Femur (tissue), 1 donor: Measurements from ENCODE around the gene CDHR2.

ENCODE experiments used
- DNase-seq: peaks from one replicate; pipeline ENCODE4 v3.0.0-alpha.2; 2017

CDHR2 gene

DNA sequence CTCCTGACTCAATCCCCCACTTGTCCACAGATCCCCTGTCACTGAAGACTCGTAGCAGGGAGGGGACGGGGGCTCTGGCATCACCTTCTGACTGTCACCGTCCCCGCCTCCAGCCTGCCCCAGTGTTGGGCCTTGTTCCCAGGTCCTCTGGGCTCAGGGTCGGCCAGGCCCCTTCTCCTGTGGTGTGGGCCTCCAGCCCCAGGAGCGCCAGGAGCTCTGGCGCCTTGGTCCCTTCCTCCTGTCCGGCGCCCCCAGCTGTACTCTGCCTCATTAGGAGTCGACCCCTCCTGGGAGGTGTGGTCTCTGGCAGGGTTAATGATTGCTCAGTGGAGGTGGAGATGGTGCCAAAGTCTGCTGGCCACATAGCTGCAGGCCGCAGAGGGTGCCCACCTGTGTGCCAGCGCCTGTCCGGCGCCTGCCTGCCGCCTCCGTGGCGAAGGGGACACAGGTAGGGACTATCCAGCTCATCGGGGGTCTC is at the start of gene CDHR2:
Gene CDHR2 (plus strand): TSS at position 376 of the 478 bp plus-strand sequence. CDS start 16,011 bp downstream, outside the sequence.
- no peak for DNase-seq

GRCh38 chr5:176500511-176500910 is 48.6 kb upstream of the CDHR2 start:
- no peak for DNase-seq

GRCh38 chr5:176501333-176501732 is 47.8 kb upstream of the CDHR2 start:
- DNase-seq: no peak

DNA sequence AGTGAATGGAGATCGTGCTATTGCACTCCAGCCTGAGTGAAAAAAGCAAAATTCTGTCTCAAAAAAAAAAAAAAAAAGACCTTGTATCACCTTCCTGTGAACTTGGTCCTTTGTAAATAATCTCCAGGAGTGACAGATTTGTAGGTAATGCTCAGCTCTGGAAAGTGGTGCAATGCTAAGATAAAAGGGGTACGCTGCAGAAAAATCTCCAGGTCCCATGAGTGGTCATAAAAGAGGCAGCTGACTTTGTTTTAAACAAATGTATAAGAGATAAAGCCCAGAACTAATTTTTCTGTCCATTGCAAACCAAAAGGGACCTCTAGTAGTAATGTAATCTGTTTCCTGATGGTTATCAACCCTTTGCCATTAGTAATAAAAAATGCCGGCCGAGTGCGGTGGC is 45.6 kb upstream of the CDHR2 start:
- no peak for DNase-seq

DNA sequence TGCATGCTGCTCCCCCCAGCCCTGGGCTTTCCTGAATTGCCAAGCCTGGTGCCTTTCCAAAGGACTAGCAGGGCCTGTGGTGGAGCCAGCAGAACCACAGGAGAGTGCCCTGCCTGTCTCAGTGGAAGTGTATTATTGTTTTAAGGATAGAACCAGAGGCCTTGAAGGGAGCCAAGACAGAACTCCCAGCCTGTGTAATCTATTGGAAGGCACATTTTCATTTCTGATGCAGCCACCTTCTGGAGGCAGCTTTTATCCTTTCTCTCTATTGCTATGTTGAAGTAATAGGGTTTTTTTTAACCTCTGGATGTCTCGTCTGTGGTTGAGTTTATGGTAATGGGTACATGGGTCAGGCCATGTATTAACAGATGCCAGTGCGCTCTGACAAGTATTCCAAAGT is 41.2 kb upstream of the CDHR2 start:
- no peak for DNase-seq

DNA sequence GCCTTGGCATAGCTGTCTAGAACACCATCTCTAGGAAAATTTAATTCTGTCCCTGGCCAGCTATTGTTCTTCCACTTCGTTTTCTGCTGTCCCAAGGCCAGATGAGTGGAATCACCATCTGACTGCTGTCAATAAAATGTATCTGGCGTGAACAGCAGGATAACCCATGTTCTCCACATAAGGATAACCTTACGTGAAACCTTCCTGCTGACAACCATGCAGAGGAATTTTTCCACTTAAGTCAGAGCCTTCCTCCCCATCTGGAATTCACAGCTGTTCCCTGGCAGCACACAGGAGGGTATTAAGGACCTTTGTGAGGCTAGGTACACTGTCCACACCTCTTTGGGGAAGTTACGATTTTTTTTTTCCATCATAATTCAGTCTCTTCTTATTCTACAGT is 40.5 kb upstream of the CDHR2 start:
- DNase-seq: no peak

- DNase-seq: no peak
Observed at GRCh38 chr5:176513788-176514187, 35.4 kb upstream of the CDHR2 start.

GRCh38 chr5:176514244-176514950 is 34.7 kb upstream of the CDHR2 start:
- DNase-seq: no peak

- no peak for DNase-seq
Observed at GRCh38 chr5:176515396-176515795, 33.7 kb upstream of the CDHR2 start.

- no peak for DNase-seq
Observed at GRCh38 chr5:176517053-176517661, 32.0 kb upstream of the CDHR2 start.

GRCh38 chr5:176519810-176520720 is 29.1 kb upstream of the CDHR2 start:
- DNase-seq: no peak

DNA sequence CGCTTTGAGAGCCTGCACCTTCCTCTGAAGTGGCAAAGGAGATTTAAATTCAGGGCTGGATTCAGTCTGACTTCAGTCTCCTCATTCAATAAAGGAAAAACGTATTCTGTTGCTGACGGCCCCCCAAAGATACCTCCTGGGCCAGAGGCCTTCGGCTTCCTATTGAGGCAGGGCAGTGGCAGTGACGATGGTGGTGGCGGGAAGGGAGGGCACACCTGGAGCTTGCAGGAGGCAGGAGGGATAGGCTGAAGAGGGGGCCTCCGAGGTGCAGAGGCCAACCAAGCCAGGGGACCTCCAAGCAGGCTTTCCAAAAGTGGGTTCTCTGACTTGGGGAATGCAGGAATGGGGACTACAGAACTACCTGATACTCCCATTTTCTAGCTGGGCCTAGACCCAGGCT is 27.9 kb upstream of the CDHR2 start:
- no peak for DNase-seq

- DNase-seq: no peak
Observed at GRCh38 chr5:176521699-176522263, 27.4 kb upstream of the CDHR2 start.

DNA sequence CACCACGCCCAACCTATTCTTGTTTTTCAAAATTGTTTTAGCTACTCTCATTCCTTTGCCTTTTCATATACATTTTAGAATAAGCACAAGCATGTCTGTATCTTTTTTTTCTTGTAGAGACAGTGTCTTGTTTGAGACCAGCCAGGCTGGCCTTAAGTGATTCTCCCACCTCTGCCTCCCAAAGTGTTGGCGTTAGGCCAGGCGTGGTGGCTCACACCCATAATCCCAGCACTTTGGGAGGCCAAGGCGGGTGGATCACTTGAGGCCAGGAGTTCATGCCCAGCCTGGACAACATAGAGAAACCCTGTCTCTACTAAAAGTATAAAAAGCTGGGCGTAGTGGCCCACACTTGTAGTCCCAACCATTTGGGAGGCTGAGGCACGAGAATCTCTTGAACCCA is 25.0 kb upstream of the CDHR2 start:
- no peak for DNase-seq

DNA sequence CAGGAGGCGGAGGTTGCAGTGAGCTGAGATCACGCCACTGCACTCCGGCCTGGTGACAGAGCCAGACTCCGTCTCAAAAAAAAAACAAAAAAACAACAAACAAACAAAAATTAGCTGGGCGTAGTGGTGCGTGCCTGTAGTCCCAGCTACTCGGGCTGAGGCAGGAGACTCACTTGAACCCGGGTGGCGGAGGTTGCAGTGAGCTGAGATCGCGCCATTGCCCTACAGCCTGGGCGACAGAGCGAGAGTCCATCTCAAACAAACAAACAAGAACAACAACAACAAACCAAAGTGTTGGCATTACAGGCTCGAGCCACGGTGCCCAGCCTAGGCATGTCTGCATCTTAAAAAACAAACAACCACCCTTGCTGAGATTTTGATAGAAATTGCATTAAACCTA is 24.2 kb upstream of the CDHR2 start:
- DNase-seq: no peak

GRCh38 chr5:176525677-176526076 is 23.5 kb upstream of the CDHR2 start:
- no peak for DNase-seq

DNA sequence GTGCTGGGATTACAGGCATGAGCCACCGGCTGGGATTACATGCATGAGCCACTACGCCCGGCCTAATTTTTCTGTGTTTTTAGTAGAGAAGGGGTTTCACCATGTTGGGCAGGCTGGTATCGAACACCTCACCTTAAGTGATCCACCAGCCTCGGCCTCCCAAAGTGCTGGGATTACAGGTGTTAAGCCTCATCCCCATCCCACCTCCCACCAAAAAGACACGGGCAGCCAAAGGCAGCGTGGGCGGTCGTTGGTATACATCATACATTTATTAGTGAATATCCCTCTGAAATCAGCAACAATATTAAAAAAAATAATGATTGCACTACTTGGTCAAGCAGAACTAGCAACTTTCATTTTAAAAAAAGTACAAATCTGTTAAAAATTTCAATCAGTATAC is 22.7 kb upstream of the CDHR2 start:
- no peak for DNase-seq

DNA sequence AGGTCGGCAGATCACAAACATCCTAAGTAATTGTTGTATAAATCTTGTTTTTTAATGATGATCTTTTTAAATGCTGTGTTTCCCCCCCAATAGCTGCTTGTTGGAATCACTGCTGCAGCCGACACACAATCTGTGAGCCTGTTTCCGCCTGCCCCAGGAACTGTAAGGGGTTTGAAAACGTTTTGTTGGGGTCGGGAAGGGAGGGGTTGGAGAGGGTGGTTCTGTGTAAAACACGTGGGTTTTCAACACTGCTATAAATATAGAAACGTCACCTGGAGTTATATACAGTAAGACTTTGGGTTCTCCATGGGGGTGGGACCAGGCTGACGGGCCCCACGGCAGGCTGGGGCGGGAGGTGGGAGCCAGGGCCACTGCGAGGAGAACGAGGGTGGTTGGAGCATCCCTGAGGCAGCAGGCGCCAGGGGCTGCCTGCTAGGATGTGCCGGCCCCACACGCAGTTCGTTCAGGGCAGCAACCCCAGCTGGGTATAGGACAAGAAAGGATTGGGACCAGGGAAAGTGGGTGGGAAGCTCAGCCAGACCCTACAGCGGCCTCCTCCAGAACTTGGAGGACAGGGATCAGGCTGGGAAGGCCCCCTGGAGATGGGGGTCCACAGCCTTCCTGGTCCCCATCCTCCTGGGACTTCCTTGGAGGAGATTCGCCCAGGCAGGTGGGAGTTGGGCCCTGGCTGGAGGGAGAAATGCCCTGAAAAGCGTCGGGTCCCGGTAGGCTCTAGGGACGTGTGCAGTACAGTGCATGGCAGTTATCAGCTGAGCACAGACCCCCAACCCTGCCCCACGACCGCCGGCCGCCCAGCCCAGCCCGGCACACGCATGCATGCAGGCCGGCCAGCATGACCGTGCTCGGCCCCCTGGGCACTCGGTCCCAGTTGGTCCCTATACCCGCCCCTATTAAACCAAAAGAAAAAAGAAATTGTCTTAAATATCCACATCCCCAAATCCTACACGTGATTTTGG is 21.6 kb upstream of the CDHR2 start:
- DNase-seq: no peak

DNA sequence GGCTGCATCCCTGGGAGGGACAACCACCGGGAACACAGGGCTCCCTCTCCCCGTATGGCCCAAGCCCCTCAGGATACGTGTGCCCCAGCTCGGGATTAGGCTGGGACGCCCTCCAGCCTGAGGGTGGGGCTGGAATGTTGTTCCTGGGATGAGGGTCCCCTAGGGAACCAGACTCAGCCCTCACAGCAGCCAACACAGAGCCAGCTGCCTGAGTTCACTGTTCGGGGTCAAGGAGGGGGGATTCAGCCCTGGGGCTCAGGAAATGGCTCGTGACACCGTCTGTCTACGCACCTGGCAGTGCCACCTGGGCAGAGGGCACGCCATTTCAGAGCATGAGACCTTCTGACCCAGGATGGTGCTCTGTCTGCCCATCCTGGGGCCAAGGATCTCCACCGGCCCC is 20.8 kb upstream of the CDHR2 start:
- DNase-seq: peak; percentile 23

GRCh38 chr5:176528761-176529115 is 20.4 kb upstream of the CDHR2 start:
- peak; percentile 26 for DNase-seq

DNA sequence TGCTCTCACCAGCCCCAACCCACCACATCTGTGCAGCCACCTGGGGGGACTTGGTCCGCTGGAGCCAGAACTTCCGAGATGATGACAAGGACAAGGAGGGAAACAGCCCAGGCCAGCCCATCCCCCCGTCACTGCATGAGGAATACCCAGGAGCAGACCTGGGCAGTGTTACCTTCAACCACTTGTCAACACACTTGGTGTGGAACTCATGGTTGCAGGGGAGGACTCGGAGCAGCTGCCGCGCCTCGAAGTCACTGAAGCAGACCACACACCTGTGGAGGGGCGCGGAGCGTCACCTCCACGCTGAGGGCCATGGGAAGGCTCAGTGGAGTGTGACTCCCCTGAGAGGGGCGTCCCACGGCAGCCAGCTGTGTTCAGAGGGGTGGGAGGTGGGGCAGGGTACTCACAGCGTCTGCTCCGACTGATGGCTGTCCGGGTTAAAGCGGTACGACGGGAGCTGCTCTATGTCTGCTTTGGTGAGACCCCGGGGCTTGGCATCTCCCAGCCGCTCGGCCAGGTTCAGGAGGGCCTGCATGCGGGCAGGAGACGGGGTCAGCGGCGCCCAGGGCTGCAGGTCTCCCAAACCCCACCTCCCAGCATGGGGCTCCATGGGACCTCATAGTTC is 19.9 kb upstream of the CDHR2 start:
- no peak for DNase-seq

DNA sequence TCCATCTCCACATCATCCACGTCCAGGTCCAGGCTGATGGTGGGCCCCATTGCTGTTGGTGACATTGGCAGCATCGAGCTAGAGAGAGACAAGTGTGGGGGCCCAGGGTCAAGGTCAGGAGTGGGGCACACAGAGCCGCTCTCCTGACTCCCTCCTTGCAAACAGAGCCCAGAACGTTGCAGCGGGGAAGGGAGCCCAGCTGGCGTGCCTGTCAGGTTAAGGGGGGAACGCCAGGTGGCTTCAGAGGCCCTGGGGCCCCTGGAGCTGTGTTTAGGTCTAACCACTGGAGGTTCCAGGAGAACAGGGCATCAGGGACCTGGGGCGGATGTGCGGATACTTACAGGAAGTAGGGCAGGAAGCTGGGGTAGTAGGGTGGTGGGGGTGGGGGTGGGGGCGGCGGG is 19.4 kb upstream of the CDHR2 start:
- no peak for DNase-seq
